Measurements from ENCODE around the gene HHATL. TPM values are rescaled to one million over a fixed set of nuclear protein-coding genes. Genes with fewer than 3 reads are reported as not detected.

Gene HHATL
- not detected in 2 replicates for total RNA-seq

DNA sequence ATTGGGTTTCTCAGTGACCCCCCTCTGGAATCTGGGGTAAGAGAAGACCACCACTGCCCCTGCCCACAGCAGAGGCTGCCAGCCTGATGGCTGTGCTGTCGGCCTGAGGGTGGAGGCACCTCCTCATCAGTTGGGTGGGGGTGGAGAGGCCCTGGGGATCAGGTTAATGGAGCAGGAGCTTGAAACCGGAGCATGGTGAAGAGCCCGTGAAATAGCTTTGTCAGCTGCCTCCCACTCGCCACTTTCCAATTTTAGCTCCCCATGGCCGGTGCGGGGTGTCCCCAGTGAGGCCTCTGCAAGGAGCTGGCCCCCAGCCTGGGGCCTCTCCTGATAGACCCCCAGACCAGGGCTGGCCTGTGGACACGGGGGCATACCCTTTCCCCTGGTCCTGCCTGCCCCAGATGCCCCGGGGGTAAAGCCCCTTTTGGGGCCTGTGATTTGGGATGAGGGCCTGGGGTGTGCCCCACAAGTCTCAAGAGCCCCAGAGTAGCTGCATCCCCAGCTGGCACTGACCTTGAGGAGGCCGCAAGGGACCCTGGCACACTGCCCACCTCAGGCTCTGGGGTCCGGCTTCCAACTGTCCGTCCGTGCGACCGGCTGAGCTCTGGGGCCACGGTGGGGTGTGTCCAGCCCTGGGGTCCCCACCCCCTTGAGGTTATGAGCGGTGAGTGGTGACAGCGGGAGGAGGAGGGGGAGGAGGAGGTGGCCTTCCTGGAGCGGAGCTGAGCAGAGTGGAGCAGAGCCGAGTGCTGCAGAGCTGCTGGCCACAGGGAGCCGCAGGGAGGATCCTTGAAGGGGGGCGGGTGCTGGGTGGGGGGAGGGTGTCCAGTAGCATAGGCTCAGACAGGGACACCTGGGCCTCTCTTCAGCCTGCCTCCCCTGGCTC is at the start of gene HHATL:
TSS of gene HHATL (minus strand) at position 733 of the 886 bp plus-strand sequence. CDS start 1,972 bp downstream, outside the sequence.
- H3K27me3 Mint-ChIP-seq = no peaks in the 10 kb centered on the region
- intact Hi-C loops (cut with micrococcal nuclease) = no loop called here
- no peaks in the 10 kb centered on the region for H3K36me3 Mint-ChIP-seq (ENCODE audit: low read depth)
- peaks cover 3% of the 10 kb centered on the region for H3K4me1 Mint-ChIP-seq
- no peak for DNase-seq
- H3K9me3 Mint-ChIP-seq = no peaks in the 10 kb centered on the region
- no peak within 1 kb of the TSS for H3K4me3 Mint-ChIP-seq
- H3K27ac Mint-ChIP-seq = no peak within 1 kb of the TSS

DNA sequence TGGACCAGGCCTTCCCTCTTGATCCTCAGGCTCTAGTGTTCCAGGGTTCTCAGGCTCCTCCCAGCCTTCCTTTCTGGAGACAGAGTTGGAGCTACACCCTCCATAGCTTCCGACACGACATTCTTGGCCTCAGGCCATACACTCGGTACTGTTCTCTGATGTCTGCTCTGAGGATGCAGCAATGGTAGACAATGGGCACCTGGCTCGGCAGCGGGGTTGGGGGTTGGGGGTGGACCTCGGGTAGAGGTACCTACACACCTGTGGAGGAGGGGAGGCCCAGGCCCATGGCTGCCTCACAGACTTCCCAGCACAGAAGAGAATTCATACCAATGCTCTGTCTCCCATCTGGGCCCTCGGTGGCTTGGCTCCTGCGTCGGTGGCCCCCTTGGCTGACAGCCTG is 49.0 kb upstream of the HHATL start:
- intact Hi-C loops (cut with micrococcal nuclease) = no loop called here

GRCh38 chr3:42750834-42751233 is 48.2 kb upstream of the HHATL start:
- Mint-ChIP-seq H3K27me3 (peaks cover 6% of the 10 kb centered on the region), H3K4me1 (peaks cover 22% of the 10 kb centered on the region), H3K27ac (no peak overlapping the region), H3K36me3 (ENCODE audit: low read depth) (no peaks in the 10 kb centered on the region), H3K4me3 (no peak overlapping the region), H3K9me3 (no peaks in the 10 kb centered on the region)
- intact Hi-C loops (cut with micrococcal nuclease) = no loop called here
- no peak for DNase-seq

More for the DNA sequence above, 49.0 kb upstream of the HHATL start:
- Mint-ChIP-seq H3K27ac (no peak overlapping the region), H3K36me3 (ENCODE audit: low read depth) (no peaks in the 10 kb centered on the region), H3K4me1 (peaks cover 20% of the 10 kb centered on the region), H3K9me3 (no peaks in the 10 kb centered on the region), H3K27me3 (peaks cover 6% of the 10 kb centered on the region), H3K4me3 (no peak overlapping the region)
- DNase-seq = no peak

- H3K4me3 Mint-ChIP-seq = no peak overlapping the region
These were observed 47.2 kb upstream of the HHATL start for GRCh38 chr3:42749753-42750231.

GRCh38 chr3:42749025-42749752 is 46.6 kb upstream of the HHATL start:
- peaks cover 4% of the 10 kb centered on the region for H3K27me3 Mint-ChIP-seq
- no peak for DNase-seq
- intact Hi-C loops (cut with micrococcal nuclease) = loop anchor here (5.0 kb wide), 1 partner anchor 107 kb away; no protein-coding TSS in a partner anchor
- no peak overlapping the region for H3K27ac Mint-ChIP-seq
- H3K36me3 Mint-ChIP-seq (ENCODE audit: low read depth) = no peaks in the 10 kb centered on the region
- H3K4me1 Mint-ChIP-seq = peaks cover 22% of the 10 kb centered on the region
- no peaks in the 10 kb centered on the region for H3K9me3 Mint-ChIP-seq
- H3K4me3 Mint-ChIP-seq = no peak overlapping the region

More at GRCh38 chr3:42749753-42750231, 47.2 kb upstream of the HHATL start:
- H3K4me1 Mint-ChIP-seq = peaks cover 22% of the 10 kb centered on the region
- no peaks in the 10 kb centered on the region for H3K9me3 Mint-ChIP-seq
- intact Hi-C loops (cut with micrococcal nuclease) = loop anchor here (5.0 kb wide), 1 partner anchor 107 kb away; no protein-coding TSS in a partner anchor
- no peaks in the 10 kb centered on the region for H3K36me3 Mint-ChIP-seq (ENCODE audit: low read depth)
- peak; percentile 71 for DNase-seq
- H3K27me3 Mint-ChIP-seq = peaks cover 4% of the 10 kb centered on the region
- H3K27ac Mint-ChIP-seq = no peak overlapping the region

GRCh38 chr3:42747581-42747980 is 45.0 kb upstream of the HHATL start:
- Mint-ChIP-seq H3K27ac (no peak overlapping the region), H3K9me3 (no peaks in the 10 kb centered on the region), H3K36me3 (ENCODE audit: low read depth) (no peaks in the 10 kb centered on the region), H3K27me3 (no peaks in the 10 kb centered on the region), H3K4me3 (no peak overlapping the region), H3K4me1 (peaks cover 21% of the 10 kb centered on the region)
- intact Hi-C loops (cut with micrococcal nuclease) = loop anchor here (5.0 kb wide), 1 partner anchor 105 kb away; no protein-coding TSS in a partner anchor
- peak; percentile 79 for DNase-seq

DNA sequence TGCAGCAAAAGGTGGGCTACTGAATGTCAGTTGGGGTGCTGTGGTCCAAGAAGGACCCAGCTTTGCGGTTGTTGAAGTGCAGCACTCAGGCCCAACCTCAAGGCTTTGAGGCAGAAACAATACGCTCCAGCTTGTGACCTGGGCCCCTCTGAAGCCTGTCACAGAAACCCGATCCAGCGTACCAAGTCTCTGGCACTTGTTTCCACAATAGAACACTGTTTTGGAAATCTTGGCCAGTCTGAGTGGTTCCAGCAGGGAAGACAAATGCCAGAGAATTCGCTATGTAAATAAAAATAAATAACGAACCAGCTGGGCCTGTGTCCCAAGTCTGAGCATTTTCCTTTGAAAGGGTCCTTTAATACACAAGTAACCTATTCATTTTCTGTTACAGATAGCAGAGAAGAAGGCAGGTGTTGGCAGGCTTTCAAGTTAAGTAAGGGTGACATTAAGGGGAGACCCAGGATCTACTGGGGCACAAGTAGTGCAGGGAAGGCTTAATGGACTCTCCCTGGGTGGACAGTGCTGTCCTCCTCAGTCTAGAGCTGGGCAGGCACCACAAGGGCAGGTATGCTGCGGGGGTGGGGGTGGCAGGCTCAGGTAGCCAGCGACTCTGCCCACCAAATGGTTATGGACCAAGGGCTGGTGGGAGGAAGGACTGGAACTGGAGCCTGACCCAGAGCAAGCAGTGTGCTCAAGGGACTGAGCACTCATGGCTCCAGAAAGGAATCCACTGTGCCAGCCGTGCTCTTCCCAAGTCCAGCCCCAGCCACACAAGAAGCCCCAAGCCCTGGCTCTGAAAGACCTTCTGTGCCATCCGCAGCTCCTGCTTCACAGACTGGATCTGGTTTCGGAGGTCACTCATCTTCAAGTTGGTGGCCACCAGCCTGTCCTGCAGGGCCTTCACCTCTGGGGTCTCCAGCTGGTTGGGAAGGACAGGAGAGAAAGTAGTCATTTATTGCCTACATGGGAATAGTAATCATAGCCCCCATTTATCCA is 44.2 kb upstream of the HHATL start:
- no peaks in the 10 kb centered on the region for H3K36me3 Mint-ChIP-seq (ENCODE audit: low read depth)
- no peak overlapping the region for H3K4me3 Mint-ChIP-seq
- no peaks in the 10 kb centered on the region for H3K9me3 Mint-ChIP-seq
- intact Hi-C loops (cut with micrococcal nuclease) = loop anchor here (5.0 kb wide), 1 partner anchor 104 kb away; no protein-coding TSS in a partner anchor
- no peak overlapping the region for H3K27ac Mint-ChIP-seq
- H3K4me1 Mint-ChIP-seq = peaks cover 21% of the 10 kb centered on the region
- no peak for DNase-seq
- H3K27me3 Mint-ChIP-seq = no peaks in the 10 kb centered on the region

DNA sequence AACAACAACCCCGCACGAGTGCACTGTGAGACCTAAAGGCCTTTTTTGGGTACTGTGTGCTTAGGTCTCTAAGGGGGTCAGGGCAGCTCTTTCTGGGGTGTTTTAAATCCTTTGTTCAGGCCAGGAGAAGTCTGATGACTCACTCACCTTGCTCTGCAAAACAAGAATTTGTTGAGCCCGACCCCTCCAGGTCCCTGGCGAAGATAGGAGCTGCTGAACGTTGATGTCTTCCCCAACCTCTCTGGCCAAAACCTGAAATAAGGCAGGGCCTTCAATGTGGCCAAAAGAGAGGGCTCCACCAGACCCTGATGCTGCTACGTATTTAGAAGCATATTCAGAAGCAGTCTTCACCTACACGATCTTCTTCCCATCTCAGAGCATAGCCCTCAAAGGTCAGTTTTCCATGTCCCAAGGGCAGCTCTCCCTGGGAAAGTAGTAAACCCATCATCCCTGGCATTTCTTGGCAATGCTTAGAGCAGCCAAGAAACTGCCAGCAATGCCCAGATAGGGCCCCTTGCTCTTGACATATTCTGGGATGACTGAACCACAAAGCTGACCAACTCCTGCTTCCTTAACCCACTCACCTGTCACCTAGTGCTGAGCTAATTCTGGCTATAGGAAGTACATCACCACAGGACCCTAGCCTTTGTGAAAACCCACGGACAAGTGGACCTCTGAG is 43.3 kb upstream of the HHATL start:
- H3K9me3 Mint-ChIP-seq = no peaks in the 10 kb centered on the region
- DNase-seq = no peak
- intact Hi-C loops (cut with micrococcal nuclease) = loop anchor here (5.0 kb wide), 1 partner anchor 104 kb away; no protein-coding TSS in a partner anchor
- H3K27me3 Mint-ChIP-seq = no peaks in the 10 kb centered on the region
- peaks cover 21% of the 10 kb centered on the region for H3K4me1 Mint-ChIP-seq
- H3K36me3 Mint-ChIP-seq (ENCODE audit: low read depth) = no peaks in the 10 kb centered on the region
- H3K4me3 Mint-ChIP-seq = no peak overlapping the region
- H3K27ac Mint-ChIP-seq = no peak overlapping the region

- H3K27me3 Mint-ChIP-seq = no peaks in the 10 kb centered on the region
- DNase-seq = no peak
- intact Hi-C loops (cut with micrococcal nuclease) = loop anchor here (5.0 kb wide), 1 partner anchor 103 kb away; no protein-coding TSS in a partner anchor
- no peaks in the 10 kb centered on the region for H3K9me3 Mint-ChIP-seq
- H3K36me3 Mint-ChIP-seq (ENCODE audit: low read depth) = no peaks in the 10 kb centered on the region
- no peak overlapping the region for H3K4me3 Mint-ChIP-seq
- H3K27ac Mint-ChIP-seq = no peak overlapping the region
- H3K4me1 Mint-ChIP-seq = peaks cover 21% of the 10 kb centered on the region
These were observed 42.7 kb upstream of the HHATL start for GRCh38 chr3:42745291-42745745.

DNA sequence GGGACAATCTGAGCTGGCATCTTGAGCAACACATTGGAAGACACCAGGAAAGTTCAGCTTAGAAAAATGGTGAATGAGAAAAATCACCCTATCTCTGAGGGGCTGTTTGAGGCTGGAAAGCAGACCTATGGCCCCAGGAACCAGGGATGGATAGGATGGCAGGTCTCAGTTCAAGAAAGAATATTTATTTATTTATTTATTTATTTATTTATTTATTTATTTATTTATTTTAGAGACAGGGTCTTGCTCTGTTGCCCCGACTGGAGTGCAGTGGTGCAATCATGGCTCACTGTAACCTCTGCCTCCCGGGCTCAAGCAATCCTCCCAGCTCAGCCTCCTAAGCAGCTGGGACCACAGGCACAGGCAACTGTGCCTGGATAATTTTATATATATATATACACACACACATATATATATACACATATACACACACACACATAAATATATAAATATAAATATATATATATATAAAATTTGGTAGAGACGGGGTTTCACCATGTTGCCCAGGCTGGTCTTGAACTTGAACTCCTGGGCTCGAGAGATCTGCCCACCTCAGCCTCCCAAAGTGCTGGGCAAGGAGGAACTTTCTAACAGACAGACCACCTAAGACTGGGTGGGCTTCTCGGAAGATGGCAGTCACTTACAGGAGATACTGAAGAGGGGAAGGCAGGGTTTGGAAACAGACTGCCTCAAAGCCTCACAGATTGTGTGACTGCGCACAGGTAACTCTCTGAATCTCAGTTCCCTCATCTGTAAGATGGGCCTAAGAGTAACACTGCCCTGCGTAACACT is 40.8 kb upstream of the HHATL start:
- no peak for DNase-seq
- Mint-ChIP-seq H3K36me3 (ENCODE audit: low read depth) (no peaks in the 10 kb centered on the region), H3K27ac (no peak overlapping the region), H3K4me1 (peaks cover 15% of the 10 kb centered on the region), H3K4me3 (no peak overlapping the region), H3K27me3 (no peaks in the 10 kb centered on the region), H3K9me3 (no peaks in the 10 kb centered on the region)
- intact Hi-C loops (cut with micrococcal nuclease) = no loop called here

DNA sequence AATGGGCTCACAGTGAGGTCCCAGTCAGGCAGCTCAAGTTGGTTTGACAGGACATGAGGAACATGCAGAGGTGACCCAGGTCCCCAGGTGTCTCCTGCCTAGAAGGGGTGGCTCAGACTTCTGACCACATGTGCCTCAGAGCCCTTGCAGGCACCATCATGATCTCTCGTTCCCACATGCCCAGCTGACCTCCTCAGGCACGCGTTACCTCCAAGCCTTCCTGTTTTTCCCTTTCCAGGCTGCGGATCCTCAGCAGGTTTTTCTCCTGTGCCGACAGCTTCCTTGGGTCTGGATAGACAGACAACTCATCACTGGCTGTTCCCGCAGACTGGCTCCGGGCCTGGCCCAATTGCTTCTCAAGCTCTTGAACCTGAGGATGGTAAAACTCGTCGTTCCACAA is 40.1 kb upstream of the HHATL start:
- Mint-ChIP-seq H3K36me3 (ENCODE audit: low read depth) (no peaks in the 10 kb centered on the region), H3K27ac (no peak overlapping the region), H3K4me3 (no peak overlapping the region), H3K9me3 (no peaks in the 10 kb centered on the region), H3K4me1 (peaks cover 8% of the 10 kb centered on the region), H3K27me3 (no peaks in the 10 kb centered on the region)
- intact Hi-C loops (cut with micrococcal nuclease) = no loop called here
- DNase-seq = no peak

- Mint-ChIP-seq H3K9me3 (no peaks in the 10 kb centered on the region), H3K4me1 (peaks cover 4% of the 10 kb centered on the region), H3K4me3 (no peak overlapping the region), H3K27ac (no peak overlapping the region), H3K36me3 (ENCODE audit: low read depth) (no peaks in the 10 kb centered on the region), H3K27me3 (no peaks in the 10 kb centered on the region)
- intact Hi-C loops (cut with micrococcal nuclease) = no loop called here
- no peak for DNase-seq
These were observed 39.7 kb upstream of the HHATL start for GRCh38 chr3:42742259-42742658.
